HepG2 (cell line): ENCODE results near the gene THADA. TPM values are rescaled to one million over a fixed set of nuclear protein-coding genes. Genes with fewer than 3 reads are reported as not detected.

Experiments used
- ATAC-seq: fragments of 200-7000 bp; cut with Tn5 transposase; 3 replicates; pipeline ENCODE4 v1.9.1; 2020; ENCODE audit warnings: mild to moderate bottlenecking, moderate library complexity
- BruUV-seq: library from RNA; stranded (reverse); fragments of 400-500 nt; replicated peaks from 2 replicates; lab custom pipeline; 2021; lab: Mats Ljungman, UMichigan
- CTCF ChIA-PET: fragments of 300-600 bp; formaldehyde crosslinking; extraction: SDS; loops from one replicate; lab custom pipeline; 2021; ENCODE audit warnings: low total read pairs, inconsistent platforms, low intra/inter-chr PET ratio; lab: Yijun Ruan, JAX
- POLR2A ChIA-PET: fragments of 350-600 bp; sonication (Branson Sonifier 250); formaldehyde crosslinking; loops from one replicate; lab custom pipeline; 2020; ENCODE audit warnings: antibody characterized with exemption, inconsistent platforms; lab: Yijun Ruan, JAX
- DNase-seq: peaks from one replicate; pipeline ENCODE4 v3.0.0-alpha.2; 2015; ENCODE audit warnings: low spot score
- FAIRE-seq: peaks from 3 replicates; lab custom pipeline; 2011; peaks lifted over from hg19 to GRCh38; lab: Jason Lieb, UNC
- H2AFZ ChIP-seq: one replicate; pipeline ENCODE4 v1.6.1; 2011; ENCODE audit warnings: low read length, inconsistent platforms
- H3K27ac ChIP-seq: fragments of 300-600 bp; 3 replicates; pipeline ENCODE4 v1.8.0; 2011; ENCODE audit warnings: mixed run types, mild to moderate bottlenecking, mixed read lengths, low read length, inconsistent platforms; ENCODE audit not compliant: insufficient read depth; ENCODE audit errors: extremely low read length
- H3K27me3 ChIP-seq, 2 experiments: fragments of 200-600 bp in 1 of 2; 2 replicates in 1 of 2; 3 replicates in 1 of 2; pipeline versions ENCODE4 v1.6.0 to v1.8.0; 2011; ENCODE audit warnings: low read length in 2 of 2, mild to moderate bottlenecking in 2 of 2, moderate library complexity in 2 of 2, inconsistent platforms in 1 of 2; ENCODE audit not compliant: insufficient read depth in 2 of 2, control insufficient read depth in 1 of 2
- H3K36me3 ChIP-seq, 2 experiments: fragments of 200-600 bp in 1 of 2; replicated peaks in 1 of 2; 2 replicates in 1 of 2; 3 replicates in 1 of 2; pipeline versions ENCODE4 v1.5.1 to v1.8.0; 2011; ENCODE audit warnings: low read length in 2 of 2, inconsistent platforms in 1 of 2; ENCODE audit not compliant: insufficient read depth in 2 of 2, control insufficient read depth in 1 of 2
- H3K4me1 ChIP-seq: 2 replicates; pipeline ENCODE4 v1.5.1; 2012; ENCODE audit warnings: low read length, inconsistent platforms; ENCODE audit not compliant: insufficient read depth
- H3K4me2 ChIP-seq: 2 replicates; pipeline ENCODE4 v1.6.0; 2011; ENCODE audit warnings: low read depth, low read length, inconsistent platforms
- H3K4me3 ChIP-seq, 3 experiments: fragments of 200-600 bp in 1 of 3; sonication (generic), shearing (Covaris generic) in 1 of 3; replicated peaks in 1 of 3; 2 replicates each; pipeline ENCODE4 v1.5.1; 2011 to 2016; ENCODE audit warnings: low read length in 3 of 3, inconsistent platforms in 2 of 3, low read depth in 2 of 3, mild to moderate bottlenecking in 2 of 3, control low read depth in 1 of 3, mixed read lengths in 1 of 3; ENCODE audit not compliant: insufficient read depth in 1 of 3
- H3K79me2 ChIP-seq: one replicate; pipeline ENCODE4 v1.6.1; 2011; ENCODE audit warnings: low read length, inconsistent platforms; ENCODE audit not compliant: insufficient read depth
- H3K9ac ChIP-seq: 2 replicates; pipeline ENCODE4 v1.6.0; 2011; ENCODE audit warnings: mild to moderate bottlenecking, low read depth, low read length, inconsistent platforms; ENCODE audit not compliant: insufficient read depth
- H3K9me3 ChIP-seq: 2 replicates; pipeline ENCODE4 v1.5.1; 2012; ENCODE audit warnings: mild to moderate bottlenecking, low read length
- H4K20me1 ChIP-seq: 2 replicates; pipeline ENCODE4 v1.6.0; 2011; ENCODE audit warnings: inconsistent platforms, mild to moderate bottlenecking, low read length, moderate library complexity; ENCODE audit not compliant: insufficient read depth
- BORCS8-MEF2B ChIP-seq: sonication (generic); formaldehyde crosslinking; IDR thresholded peaks from 2 replicates; pipeline ENCODE4 v1.8.0; 2022; ENCODE audit warnings: mild to moderate bottlenecking, missing genetic modification reagents
- BRD4 ChIP-seq: sonication (generic); formaldehyde crosslinking; IDR thresholded peaks from 2 replicates; pipeline ENCODE4 v1.4.0; 2020; ENCODE audit warnings: missing genetic modification reagents
- ERF ChIP-seq: IDR thresholded peaks from 2 replicates; pipeline ENCODE4 v1.6.1; 2018; ENCODE audit warnings: missing biosample characterization, missing genetic modification reagents
- FOXO1 ChIP-seq: sonication (generic); formaldehyde crosslinking; IDR thresholded peaks from 2 replicates; pipeline ENCODE4 v1.4.0; 2020; ENCODE audit warnings: missing genetic modification reagents
- IRF2 ChIP-seq: IDR thresholded peaks from 2 replicates; pipeline ENCODE4 v1.6.1; 2018; ENCODE audit warnings: missing genetic modification reagents, missing compliant biosample characterization
- JUND ChIP-seq: sonication (generic); formaldehyde crosslinking; IDR thresholded peaks from 2 replicates; pipeline ENCODE4 v1.8.0; 2022; ENCODE audit warnings: mild to moderate bottlenecking, missing genetic modification reagents
- KLF6 ChIP-seq: IDR thresholded peaks from 2 replicates; pipeline ENCODE4 v1.8.0; 2016; ENCODE audit warnings: missing biosample characterization, missing genetic modification reagents
- NFE2L2 ChIP-seq: fragments of 150-350 bp; IDR thresholded peaks from 2 replicates; pipeline ENCODE4 v1.6.1; 2014; ENCODE audit warnings: low read length
- NRL ChIP-seq: sonication (generic); formaldehyde crosslinking; IDR thresholded peaks from 2 replicates; pipeline ENCODE4 v1.5.0; 2020; ENCODE audit warnings: missing genetic modification reagents, mild to moderate bottlenecking, moderate library complexity, borderline replicate concordance
- RFX5 ChIP-seq: IDR thresholded peaks from 2 replicates; pipeline ENCODE4 v1.6.1; 2011; ENCODE audit warnings: low read depth, low read length, improper control_type of control experiment
- ZNF549 ChIP-seq: sonication (generic); formaldehyde crosslinking; IDR thresholded peaks from 2 replicates; pipeline ENCODE4 v1.5.0; 2020; ENCODE audit warnings: missing genetic modification reagents
- ZNF724P ChIP-seq: sonication (generic); formaldehyde crosslinking; IDR thresholded peaks from 2 replicates; pipeline ENCODE4 v1.8.0; 2022; ENCODE audit warnings: missing genetic modification reagents, borderline replicate concordance
- ZSCAN30 ChIP-seq: sonication (generic); formaldehyde crosslinking; IDR thresholded peaks from 2 replicates; pipeline ENCODE4 v1.5.0; 2020; ENCODE audit warnings: mild to moderate bottlenecking, missing genetic modification reagents
- WGBS: methylation state at CpG from one replicate; pipeline ENCODE4 v1.1.6; 2017; ENCODE audit warnings: low lambda C conversion rate; 5-methylcytosine and 5-hydroxymethylcytosine counted together
- in situ Hi-C: cut with HindIII; loops from 2 replicates; pipeline ENCODE4 v1.10.0; 2017; ENCODE audit warnings: low pct_unique_long_range_greater_than_20kb; ENCODE audit not compliant: extremely low pct_ligation_motif_present
- intact Hi-C: fragments of 100-400 bp; cut with micrococcal nuclease; formaldehyde crosslinking; loops from one replicate; pipeline ENCODE4 v1.10.0; 2022; ENCODE audit not compliant: unreplicated experiment
- polyA plus RNA-seq, 8 experiments: library from polyadenylated mRNA; depleted of rRNA in 3 of 8; stranded (reverse) in 7 of 8; unstranded in 1 of 8; fragments of >200 nt; fragmentation: Illumina TruSeq in 4 of 8; extraction: Trizol in 4 of 8; gene quantifications; 2 replicates each; pipeline versions ENCODE4 v1.2.1 to v1.2.3, GENCODE V29; 2011 to 2016; ENCODE audit warnings: low read depth in 4 of 8, missing spikeins in 1 of 8, mixed read lengths in 1 of 8; ENCODE audit not compliant: insufficient read depth in 1 of 8
- total RNA-seq, 5 experiments: library from RNA; depleted of rRNA; stranded (reverse); fragments of >200 nt; fragmentation: Illumina TruSeq; extraction: Trizol; gene quantifications; 2 replicates each; pipeline ENCODE4 v1.2.3, GENCODE V29; 2016; ENCODE audit warnings: low read depth in 1 of 5
- TF ChIP-seq, protein P1 (sequence below), 2 experiments: IDR thresholded peaks; 2 replicates each; pipeline ENCODE4 v1.6.1; 2011 to 2012; ENCODE audit warnings: low read length in 2 of 2, borderline replicate concordance in 1 of 2, low read depth in 1 of 2, mild to moderate bottlenecking in 1 of 2, moderate library complexity in 1 of 2
- TF ChIP-seq, protein P2 (sequence below): sonication (generic); formaldehyde crosslinking; IDR thresholded peaks from 2 replicates; pipeline ENCODE4 v1.9.0; 2021; ENCODE audit warnings: mild to moderate bottlenecking, missing genetic modification reagents

THADA gene
- total and polyA plus RNA-seq, 2 of the 13 experiments (the other 11 are each of a cell fraction or from before 2014, with no cell fraction given): 12.7 to 21.7 TPM

DNA sequence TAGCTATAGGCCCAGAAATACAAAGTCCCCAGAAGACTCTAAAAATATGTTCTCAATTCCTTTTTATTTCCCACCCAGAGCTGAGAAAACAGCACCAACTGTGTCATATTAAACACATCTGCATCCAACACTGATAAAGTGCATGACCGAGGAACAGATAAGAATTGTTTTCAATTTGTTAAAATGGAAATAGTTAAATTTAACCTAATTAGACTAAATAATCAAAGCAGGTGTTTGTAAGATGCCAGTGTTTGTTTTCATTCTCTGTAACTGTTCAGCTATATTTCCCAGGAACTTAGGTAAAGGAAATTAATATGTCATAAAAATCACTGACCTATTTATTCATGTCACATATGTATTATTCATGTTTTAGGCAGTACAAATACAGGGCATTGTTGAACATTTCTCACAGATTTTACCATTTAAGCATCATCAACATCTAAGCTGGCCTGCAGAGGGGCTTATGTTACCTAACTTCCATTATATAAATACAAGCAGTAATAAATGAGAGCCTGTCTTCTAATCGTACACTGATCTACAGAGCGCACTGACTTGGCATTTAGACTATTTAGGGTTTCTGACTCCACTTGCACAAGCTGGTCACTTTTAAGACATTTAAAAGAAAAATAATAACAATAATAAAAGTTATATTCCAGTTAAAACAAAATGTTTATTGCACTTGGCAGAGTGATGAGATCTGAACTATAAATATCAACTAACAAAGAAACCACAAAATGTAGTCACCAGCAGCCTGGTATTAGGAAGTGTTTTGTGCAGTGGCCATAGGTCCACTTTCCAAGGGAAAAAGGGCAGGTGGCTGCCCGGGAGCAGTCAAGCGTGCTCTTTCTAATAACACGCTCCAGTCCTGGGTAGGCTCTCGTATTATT is 282.8 kb downstream of the THADA start:
- ChIA-PET POLR2A (no interaction called here), CTCF (no interaction called here)
- in situ Hi-C loops (no loop called here), intact Hi-C loops (loop anchor here (5.0 to 10.0 kb wide), 2 partner anchors 39 to 142 kb away; no protein-coding TSS in a partner anchor)
- FAIRE-seq (no peak), ATAC-seq (peak; percentile 27), DNase-seq (no peak)
- Histone ChIP-seq H3K9me3 (no peaks in the 10 kb centered on the region), H3K4me3 (no peak overlapping the region), H3K9ac (no peak overlapping the region), H3K36me3 (no peaks in the 10 kb centered on the region), H3K27ac (peak overlapping the region; percentile 2), H3K79me2 (no peaks in the 10 kb centered on the region), H4K20me1 (no peaks in the 10 kb centered on the region), H3K27me3 (no peaks in the 10 kb centered on the region), H3K4me1 (peaks cover 64% of the 10 kb centered on the region), H3K4me2 (no peak overlapping the region), H2AFZ (no peak overlapping the region)
- no TSS peak for BruUV-seq
- 94% methylated on average over 7 of the region's 7 CpGs for WGBS
- TF ChIP-seq ERF (CRISPR knock-in tag) (no peak), FOXO1 (CRISPR knock-in tag) (no peak), ZNF724P (CRISPR knock-in tag) (no peak), KLF6 (CRISPR knock-in tag) (no peak), BRD4 (CRISPR knock-in tag) (no peak), BORCS8-MEF2B (CRISPR knock-in tag) (no peak), IRF2 (no peak), JUND (CRISPR knock-in tag) (no peak), RFX5 (no peak), ZNF549 (CRISPR knock-in tag) (no peak), NFE2L2 (no peak), NRL (CRISPR knock-in tag) (no peak), ZSCAN30 (no peak)
- TF ChIP-seq, protein P1, sequence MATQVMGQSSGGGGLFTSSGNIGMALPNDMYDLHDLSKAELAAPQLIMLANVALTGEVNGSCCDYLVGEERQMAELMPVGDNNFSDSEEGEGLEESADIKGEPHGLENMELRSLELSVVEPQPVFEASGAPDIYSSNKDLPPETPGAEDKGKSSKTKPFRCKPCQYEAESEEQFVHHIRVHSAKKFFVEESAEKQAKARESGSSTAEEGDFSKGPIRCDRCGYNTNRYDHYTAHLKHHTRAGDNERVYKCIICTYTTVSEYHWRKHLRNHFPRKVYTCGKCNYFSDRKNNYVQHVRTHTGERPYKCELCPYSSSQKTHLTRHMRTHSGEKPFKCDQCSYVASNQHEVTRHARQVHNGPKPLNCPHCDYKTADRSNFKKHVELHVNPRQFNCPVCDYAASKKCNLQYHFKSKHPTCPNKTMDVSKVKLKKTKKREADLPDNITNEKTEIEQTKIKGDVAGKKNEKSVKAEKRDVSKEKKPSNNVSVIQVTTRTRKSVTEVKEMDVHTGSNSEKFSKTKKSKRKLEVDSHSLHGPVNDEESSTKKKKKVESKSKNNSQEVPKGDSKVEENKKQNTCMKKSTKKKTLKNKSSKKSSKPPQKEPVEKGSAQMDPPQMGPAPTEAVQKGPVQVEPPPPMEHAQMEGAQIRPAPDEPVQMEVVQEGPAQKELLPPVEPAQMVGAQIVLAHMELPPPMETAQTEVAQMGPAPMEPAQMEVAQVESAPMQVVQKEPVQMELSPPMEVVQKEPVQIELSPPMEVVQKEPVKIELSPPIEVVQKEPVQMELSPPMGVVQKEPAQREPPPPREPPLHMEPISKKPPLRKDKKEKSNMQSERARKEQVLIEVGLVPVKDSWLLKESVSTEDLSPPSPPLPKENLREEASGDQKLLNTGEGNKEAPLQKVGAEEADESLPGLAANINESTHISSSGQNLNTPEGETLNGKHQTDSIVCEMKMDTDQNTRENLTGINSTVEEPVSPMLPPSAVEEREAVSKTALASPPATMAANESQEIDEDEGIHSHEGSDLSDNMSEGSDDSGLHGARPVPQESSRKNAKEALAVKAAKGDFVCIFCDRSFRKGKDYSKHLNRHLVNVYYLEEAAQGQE (IDR thresholded peaks at IDR 0.05; ENCODE audit: borderline replicate concordance in 1 of 2, low read depth in 1 of 2, low read length in 2 of 2): no peak
- TF ChIP-seq, protein P2, sequence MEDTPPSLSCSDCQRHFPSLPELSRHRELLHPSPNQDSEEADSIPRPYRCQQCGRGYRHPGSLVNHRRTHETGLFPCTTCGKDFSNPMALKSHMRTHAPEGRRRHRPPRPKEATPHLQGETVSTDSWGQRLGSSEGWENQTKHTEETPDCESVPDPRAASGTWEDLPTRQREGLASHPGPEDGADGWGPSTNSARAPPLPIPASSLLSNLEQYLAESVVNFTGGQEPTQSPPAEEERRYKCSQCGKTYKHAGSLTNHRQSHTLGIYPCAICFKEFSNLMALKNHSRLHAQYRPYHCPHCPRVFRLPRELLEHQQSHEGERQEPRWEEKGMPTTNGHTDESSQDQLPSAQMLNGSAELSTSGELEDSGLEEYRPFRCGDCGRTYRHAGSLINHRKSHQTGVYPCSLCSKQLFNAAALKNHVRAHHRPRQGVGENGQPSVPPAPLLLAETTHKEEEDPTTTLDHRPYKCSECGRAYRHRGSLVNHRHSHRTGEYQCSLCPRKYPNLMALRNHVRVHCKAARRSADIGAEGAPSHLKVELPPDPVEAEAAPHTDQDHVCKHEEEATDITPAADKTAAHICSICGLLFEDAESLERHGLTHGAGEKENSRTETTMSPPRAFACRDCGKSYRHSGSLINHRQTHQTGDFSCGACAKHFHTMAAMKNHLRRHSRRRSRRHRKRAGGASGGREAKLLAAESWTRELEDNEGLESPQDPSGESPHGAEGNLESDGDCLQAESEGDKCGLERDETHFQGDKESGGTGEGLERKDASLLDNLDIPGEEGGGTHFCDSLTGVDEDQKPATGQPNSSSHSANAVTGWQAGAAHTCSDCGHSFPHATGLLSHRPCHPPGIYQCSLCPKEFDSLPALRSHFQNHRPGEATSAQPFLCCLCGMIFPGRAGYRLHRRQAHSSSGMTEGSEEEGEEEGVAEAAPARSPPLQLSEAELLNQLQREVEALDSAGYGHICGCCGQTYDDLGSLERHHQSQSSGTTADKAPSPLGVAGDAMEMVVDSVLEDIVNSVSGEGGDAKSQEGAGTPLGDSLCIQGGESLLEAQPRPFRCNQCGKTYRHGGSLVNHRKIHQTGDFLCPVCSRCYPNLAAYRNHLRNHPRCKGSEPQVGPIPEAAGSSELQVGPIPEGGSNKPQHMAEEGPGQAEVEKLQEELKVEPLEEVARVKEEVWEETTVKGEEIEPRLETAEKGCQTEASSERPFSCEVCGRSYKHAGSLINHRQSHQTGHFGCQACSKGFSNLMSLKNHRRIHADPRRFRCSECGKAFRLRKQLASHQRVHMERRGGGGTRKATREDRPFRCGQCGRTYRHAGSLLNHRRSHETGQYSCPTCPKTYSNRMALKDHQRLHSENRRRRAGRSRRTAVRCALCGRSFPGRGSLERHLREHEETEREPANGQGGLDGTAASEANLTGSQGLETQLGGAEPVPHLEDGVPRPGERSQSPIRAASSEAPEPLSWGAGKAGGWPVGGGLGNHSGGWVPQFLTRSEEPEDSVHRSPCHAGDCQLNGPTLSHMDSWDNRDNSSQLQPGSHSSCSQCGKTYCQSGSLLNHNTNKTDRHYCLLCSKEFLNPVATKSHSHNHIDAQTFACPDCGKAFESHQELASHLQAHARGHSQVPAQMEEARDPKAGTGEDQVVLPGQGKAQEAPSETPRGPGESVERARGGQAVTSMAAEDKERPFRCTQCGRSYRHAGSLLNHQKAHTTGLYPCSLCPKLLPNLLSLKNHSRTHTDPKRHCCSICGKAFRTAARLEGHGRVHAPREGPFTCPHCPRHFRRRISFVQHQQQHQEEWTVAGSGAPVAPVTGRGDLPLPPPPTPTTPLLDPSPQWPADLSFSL (CRISPR knock-in tag): no peak
